AG04450 (cell line): Measurements from ENCODE around the gene RNF227. TPM values are rescaled to one million over a fixed set of nuclear protein-coding genes. Genes with fewer than 3 reads are reported as not detected.

Experiments used
- CTCF ChIA-PET: fragments of 300-600, 350-600 bp; formaldehyde crosslinking; extraction: SDS; loops from one replicate; lab custom pipeline; 2022; ENCODE audit warnings: antibody characterized with exemption, inconsistent platforms; lab: Charles Lee
- POLR2A ChIA-PET: fragments of 350-600 bp; formaldehyde crosslinking; extraction: SDS; loops from one replicate; lab custom pipeline; 2021; ENCODE audit warnings: antibody characterized with exemption, inconsistent platforms; lab: Yijun Ruan, JAX
- DNase-seq: peaks from one replicate; pipeline ENCODE4 v3.0.0-alpha.2; 2011; ENCODE audit warnings: low read depth, low spot score
- H3K27ac ChIP-seq: one replicate; pipeline ENCODE4 v1.5.1; 2012; ENCODE audit warnings: low read depth, low read length, control low read depth
- H3K27me3 ChIP-seq: one replicate; pipeline ENCODE4 v1.6.0; 2012; ENCODE audit warnings: low read length; ENCODE audit not compliant: control insufficient read depth, insufficient read depth
- H3K4me3 ChIP-seq: 2 replicates; pipeline ENCODE4 v1.5.1; 2011; ENCODE audit warnings: mild to moderate bottlenecking, low read depth, low read length, control low read depth
- H3K9me3 ChIP-seq: 2 replicates; pipeline ENCODE4 v1.5.1; 2012; ENCODE audit warnings: low read length; ENCODE audit not compliant: control insufficient read depth, insufficient read depth
- polyA plus RNA-seq: library from polyadenylated mRNA; depleted of rRNA; stranded (reverse); fragments of >200 nt; gene quantifications from 2 replicates; pipeline ENCODE4 v1.2.3, GENCODE V29; 2011
- TF ChIP-seq, protein P1 (sequence below): IDR thresholded peaks from 2 replicates; pipeline ENCODE4 v1.5.1; 2011; ENCODE audit warnings: low read depth, low read length, control low read depth, inconsistent platforms

RNF227 gene
- polyA plus RNA-seq, 1 experiment, result 1.4 TPM

DNA sequence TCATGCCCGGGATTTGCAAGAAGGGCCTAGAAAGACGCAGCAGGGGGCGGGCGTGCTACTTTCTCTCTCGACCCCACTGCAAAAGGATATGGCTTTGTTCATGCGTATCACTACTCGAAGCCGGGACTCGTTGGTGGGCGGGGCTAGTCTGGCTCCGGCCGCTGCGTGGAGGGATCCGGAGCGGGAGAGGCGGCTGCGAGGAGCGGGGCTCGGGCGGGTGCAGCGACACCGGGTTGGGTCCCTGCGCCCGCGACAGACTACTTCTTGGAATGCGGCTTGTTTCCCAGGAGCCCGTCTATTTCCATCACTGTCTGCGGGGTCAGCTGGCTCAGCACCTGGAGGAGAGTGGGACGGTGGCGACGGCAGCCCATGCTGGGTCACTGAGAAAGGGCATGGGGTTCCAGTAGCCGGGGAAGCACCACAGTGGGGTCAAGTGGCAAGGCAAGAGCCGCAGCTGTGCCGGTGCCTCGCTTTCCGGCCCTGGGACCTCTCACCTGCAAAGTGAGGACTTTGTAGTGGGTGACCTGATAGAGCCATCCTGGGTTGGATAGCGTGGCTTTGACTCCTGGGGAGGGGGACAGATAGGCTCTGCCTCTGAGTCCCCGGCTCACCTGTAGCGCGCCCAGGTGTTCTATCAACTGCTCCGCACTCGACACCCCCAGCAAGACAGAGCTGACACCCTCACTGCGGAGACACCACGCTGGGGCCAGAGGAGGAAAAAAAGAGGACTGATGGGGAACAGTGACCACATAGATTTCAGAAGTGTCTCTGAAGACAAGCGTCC lies 6.9 kb upstream of the RNF227 start:
- CTCF ChIA-PET, result interaction anchor here (0.6 to 5.8 kb wide), 6 partner anchors 67 to 171 kb away, joined by 3 to 29 read pairs (median 3); no protein-coding TSS in a partner anchor
- Histone ChIP-seq H3K9me3 (no peaks in the 10 kb centered on the region), H3K27ac (no peak overlapping the region), H3K27me3 (no peaks in the 10 kb centered on the region), H3K4me3 (peak overlapping the region; percentile 58)
- POLR2A ChIA-PET, result interaction anchor here (0.5 to 1.7 kb wide), 3 partner anchors 9 to 61 kb away, joined by 3 to 7 read pairs (median 5); partner anchors contain the start of gene TRAPPC1
- TF ChIP-seq, protein P1, sequence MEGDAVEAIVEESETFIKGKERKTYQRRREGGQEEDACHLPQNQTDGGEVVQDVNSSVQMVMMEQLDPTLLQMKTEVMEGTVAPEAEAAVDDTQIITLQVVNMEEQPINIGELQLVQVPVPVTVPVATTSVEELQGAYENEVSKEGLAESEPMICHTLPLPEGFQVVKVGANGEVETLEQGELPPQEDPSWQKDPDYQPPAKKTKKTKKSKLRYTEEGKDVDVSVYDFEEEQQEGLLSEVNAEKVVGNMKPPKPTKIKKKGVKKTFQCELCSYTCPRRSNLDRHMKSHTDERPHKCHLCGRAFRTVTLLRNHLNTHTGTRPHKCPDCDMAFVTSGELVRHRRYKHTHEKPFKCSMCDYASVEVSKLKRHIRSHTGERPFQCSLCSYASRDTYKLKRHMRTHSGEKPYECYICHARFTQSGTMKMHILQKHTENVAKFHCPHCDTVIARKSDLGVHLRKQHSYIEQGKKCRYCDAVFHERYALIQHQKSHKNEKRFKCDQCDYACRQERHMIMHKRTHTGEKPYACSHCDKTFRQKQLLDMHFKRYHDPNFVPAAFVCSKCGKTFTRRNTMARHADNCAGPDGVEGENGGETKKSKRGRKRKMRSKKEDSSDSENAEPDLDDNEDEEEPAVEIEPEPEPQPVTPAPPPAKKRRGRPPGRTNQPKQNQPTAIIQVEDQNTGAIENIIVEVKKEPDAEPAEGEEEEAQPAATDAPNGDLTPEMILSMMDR, result peak; percentile 21; the same call in 1 of the 2 replicates
- DNase-seq, result peak; percentile 37

DNA sequence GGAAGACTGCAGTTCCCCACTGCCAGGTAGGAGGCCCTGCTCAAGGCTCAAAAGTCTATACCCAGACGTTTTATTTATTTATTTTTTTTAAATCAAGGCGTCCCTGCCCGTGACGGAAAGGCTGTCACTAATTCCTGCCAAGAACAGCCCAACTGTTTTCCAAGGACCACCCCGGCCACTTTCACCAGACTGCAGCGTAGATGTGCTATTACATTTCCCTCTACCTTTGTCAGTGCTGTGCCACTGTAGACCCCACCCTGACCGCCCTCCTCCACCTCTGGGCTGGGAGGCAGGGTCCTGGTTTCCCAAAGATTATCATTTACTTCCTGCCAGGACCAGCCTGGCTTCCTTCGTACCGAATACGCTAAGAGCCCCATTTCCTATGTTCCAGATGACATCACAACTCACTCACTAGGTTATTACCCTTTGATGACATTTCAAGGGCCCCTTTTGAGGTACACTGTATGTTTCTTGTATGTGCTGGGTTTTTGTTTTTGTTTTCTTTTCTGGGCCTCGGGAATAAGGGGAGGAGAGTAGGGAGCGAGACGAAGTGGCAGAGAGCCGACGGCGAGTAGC lies 6.3 kb upstream of the RNF227 start:
- Histone ChIP-seq H3K27ac (no peak overlapping the region), H3K9me3 (no peaks in the 10 kb centered on the region), H3K4me3 (peak overlapping the region; percentile 58), H3K27me3 (no peaks in the 10 kb centered on the region)
- POLR2A ChIA-PET, result interaction anchor here (0.5 to 1.7 kb wide), 4 partner anchors 9 to 178 kb away, joined by 3 to 10 read pairs (median 6); partner anchors contain the start of gene TRAPPC1
- no peak for DNase-seq
- TF ChIP-seq, protein P1, result no peak; the same call in 1 of the 2 replicates
- CTCF ChIA-PET, result interaction anchor here (0.9 to 5.8 kb wide), 5 partner anchors 68 to 171 kb away, joined by 3 to 29 read pairs (median 3); no protein-coding TSS in a partner anchor

DNA sequence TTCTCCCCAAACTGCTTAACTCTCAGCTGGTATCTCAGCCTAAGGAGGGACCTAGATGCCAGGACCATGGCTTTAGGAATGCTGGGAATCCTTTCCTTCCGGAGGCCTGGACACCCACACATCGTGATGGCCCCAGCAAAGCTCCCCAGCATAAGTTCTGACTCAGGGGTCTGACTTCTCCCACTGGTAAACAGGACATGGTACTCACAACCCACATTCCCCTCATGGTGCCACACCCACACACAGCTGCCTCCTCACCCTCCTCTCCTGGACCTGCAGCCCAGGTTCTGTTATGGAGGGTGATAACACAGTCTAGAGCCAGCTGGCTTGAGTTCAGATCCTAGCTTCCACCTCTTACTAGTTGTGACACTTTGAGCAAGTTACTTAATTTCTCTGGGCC lies 719 bp upstream of the RNF227 start:
- ChIA-PET POLR2A (interaction anchor here (0.6 to 2.0 kb wide), 5 partner anchors 13 to 133 kb away, joined by 3 to 15 read pairs (median 6); partner anchors contain the start of genes CNTROB, KCNAB3, NAA38 and TRAPPC1), CTCF (interaction anchor here (0.6 to 2.6 kb wide), 9 partner anchors 14 to 174 kb away, joined by 3 to 14 read pairs (median 3); no protein-coding TSS in a partner anchor)
- no peaks in the 10 kb centered on the region for H3K27me3 ChIP-seq
- H3K4me3 ChIP-seq, result no peak overlapping the region
- TF ChIP-seq, protein P1, result no peak
- H3K27ac ChIP-seq, result peak overlapping the region; percentile 89
- DNase-seq, result no peak
- H3K9me3 ChIP-seq, result peaks cover 7% of the 10 kb centered on the region; the same call in 1 of the 2 replicates

DNA sequence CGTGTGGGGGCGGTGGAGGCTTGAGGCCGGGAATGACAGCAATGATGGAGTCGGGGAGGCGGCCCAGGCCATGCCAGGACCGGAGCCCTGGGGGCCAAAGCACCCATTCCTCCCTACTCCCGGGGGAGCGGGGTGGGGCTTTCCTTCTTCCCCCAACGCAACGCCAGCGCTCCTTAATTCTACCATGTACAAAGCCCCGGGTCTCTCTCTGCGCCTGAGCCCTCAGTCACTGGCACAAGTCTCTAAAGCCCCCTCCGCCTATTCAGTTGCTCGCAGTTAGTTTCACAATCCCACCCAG lies 245 bp upstream of the RNF227 start:
- CTCF ChIA-PET, result interaction anchor here (0.6 to 2.6 kb wide), 10 partner anchors 15 to 157 kb away, joined by 3 to 14 read pairs (median 4); partner anchors contain the start of genes CNTROB and TRAPPC1
- DNase-seq, result no peak
- H3K4me3 ChIP-seq, result peak overlapping the region; percentile 62
- H3K27me3 ChIP-seq, result no peaks in the 10 kb centered on the region
- H3K27ac ChIP-seq, result peak overlapping the region; percentile 89
- peaks cover 7% of the 10 kb centered on the region; the same call in 1 of the 2 replicates for H3K9me3 ChIP-seq
- TF ChIP-seq, protein P1, result no peak
- POLR2A ChIA-PET, result interaction anchor here (1.0 to 2.0 kb wide), 7 partner anchors 10 to 125 kb away, joined by 3 to 15 read pairs (median 6); partner anchors contain the start of genes CNTROB, KCNAB3, NAA38 and TRAPPC1
